G401 (cell line): ENCODE results near the gene SMIM29. TPM values are rescaled to one million over a fixed set of nuclear protein-coding genes. Genes with fewer than 3 reads are reported as not detected.

Source experiments
- DNase-seq: peaks from one replicate; pipeline ENCODE4 v3.0.0-alpha.2; 2015; ENCODE audit warnings: low spot score
- in situ Hi-C: cut with HindIII; loops from 2 replicates; pipeline ENCODE4 v1.10.0; 2016; ENCODE audit warnings: low sequenced_read_pairs, mixed read lengths
- total RNA-seq: library from RNA; depleted of rRNA; stranded (reverse); fragments of >200 nt; shearing (Covaris generic); gene quantifications from 2 replicates; pipeline ENCODE4 v1.2.3, GENCODE V29; 2014

Gene SMIM29
- total RNA-seq, 1 experiment from 2014 or later, result 17.2 TPM

GRCh38 chr6:34242252-34243130 lies 6.3 kb downstream of the SMIM29 start:
- no peak for DNase-seq
- in situ Hi-C loops, result no loop called here

DNA sequence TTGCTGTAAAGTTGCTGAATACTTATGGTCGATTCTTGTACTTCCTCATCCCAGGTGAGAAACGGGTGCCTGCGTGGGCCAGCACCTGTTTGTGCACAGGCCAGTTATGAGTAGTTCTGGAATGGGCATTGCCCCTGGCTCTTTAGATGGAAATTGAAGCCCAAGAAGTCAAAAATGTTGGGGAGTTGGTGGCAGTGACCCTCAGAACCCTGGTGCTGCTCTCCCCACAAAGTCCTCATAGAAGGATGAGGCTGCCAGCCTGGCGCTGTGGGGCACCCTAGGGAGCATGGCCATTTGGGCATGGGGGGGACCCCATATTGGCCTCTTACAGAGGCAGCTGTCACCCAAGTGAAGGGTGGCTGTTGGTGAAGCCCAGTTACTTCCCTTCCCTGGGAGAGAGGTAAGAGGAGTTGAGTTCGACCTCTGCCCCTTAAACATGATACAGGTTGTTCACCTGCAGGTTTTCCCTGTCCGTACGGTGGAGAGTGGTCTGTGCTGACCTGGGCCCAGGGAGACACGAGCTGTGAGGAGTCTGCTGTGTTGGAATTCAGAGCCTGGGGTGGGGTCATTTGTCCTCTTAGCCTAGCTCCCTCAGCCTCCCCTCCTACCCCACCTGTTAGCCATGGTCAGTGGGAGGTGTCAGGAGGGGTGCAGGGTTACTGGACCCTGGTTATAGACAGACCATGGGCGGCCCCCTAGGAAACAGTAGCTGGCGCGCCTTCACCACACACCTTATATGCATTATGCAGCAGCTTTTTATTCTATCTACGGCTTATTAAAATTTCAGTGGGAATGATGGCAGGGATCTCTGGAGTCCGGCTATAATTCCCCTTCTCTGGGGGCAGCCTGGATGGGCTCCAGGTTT lies 7.2 kb downstream of the SMIM29 start:
- in situ Hi-C loops, result no loop called here

GRCh38 chr6:34240329-34241248 lies 8.2 kb downstream of the SMIM29 start:
- in situ Hi-C loops, result no loop called here
- DNase-seq, result no peak

More for the DNA sequence above, 7.2 kb downstream of the SMIM29 start:
- no peak for DNase-seq

DNA sequence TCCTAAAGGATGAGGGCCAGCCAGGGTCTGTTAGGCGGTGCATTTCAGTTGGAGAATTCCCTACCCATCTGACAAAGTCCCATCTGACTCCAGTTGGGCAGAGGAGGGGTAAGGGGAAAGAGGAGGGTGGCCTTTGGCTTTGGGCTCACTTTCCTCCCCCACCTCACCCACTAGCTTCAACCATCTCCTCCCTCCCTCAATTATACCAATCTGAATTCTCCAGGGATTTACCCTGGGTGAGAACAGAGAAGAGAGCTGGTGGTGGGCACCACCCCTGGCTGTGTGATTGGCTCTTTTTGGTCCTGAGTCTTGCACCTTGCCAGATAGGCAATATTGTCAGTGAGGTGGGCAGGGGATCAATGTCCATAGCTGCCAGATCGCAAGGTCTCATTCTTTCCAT lies 8.9 kb downstream of the SMIM29 start:
- in situ Hi-C loops, result no loop called here
- no peak for DNase-seq

DNA sequence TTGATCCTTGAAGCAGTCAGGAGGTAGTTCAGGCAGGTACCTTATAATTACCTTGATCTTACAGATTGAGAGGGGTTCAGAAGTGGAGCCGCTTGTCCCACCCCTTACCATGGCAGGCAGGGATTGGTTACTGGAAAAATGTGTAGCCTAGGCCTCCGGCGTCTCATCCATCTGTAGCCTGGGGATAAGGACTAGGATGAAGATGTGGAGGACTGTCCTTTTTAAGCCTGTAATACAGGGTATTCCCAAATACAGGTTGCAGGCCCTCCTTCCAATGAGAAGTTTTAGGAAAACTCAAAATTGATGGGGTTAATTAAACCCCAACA lies 9.3 kb downstream of the SMIM29 start:
- in situ Hi-C loops, result no loop called here
- DNase-seq, result no peak

- in situ Hi-C loops, result no loop called here
- no peak for DNase-seq
Observed at GRCh38 chr6:34238585-34239499, 10.0 kb downstream of the SMIM29 start.

DNA sequence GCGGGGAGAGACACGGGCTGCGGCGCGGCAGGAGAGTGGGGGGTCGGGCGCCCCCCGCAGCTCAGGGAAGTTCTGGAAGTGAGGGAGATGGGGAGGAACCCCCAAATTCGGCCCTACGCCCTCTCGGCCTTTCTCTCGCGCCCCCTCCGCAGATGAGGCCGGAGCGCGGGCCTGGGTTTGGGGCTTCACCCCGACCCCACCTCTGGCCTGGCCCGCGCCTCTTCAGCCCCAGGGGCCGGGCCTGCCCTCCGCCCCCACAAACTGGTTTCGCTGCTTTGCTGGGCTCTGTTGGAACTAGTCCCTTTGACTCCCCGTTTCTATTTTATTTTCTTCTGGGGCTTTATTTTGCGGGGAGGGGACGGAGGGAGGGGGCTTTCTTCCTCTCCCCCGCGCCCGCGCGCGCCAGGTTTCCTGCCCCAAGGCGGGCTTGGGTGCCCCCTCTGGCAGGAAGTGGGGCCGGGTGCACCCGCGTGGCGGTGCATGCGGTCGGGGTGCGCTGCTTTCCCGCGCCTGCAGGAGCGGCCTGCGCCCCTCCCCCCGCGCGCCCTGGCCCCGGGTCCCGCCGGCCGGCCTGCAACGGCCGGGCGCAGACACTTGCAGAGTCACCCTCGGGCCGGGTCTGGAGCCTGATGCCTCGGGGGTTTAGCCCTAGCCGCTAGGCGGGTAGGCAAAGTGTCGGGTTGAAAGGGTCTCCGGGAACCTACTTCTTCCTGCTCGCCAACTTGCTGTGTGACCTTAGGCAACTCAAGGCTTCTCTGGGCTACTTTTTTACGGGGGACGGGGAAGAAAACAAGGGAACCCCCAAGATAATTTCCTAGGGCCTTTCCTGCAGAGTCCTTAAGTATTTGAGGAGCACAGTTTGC lies 10.9 kb downstream of the SMIM29 start:
- in situ Hi-C loops, result no loop called here
- no peak for DNase-seq

DNA sequence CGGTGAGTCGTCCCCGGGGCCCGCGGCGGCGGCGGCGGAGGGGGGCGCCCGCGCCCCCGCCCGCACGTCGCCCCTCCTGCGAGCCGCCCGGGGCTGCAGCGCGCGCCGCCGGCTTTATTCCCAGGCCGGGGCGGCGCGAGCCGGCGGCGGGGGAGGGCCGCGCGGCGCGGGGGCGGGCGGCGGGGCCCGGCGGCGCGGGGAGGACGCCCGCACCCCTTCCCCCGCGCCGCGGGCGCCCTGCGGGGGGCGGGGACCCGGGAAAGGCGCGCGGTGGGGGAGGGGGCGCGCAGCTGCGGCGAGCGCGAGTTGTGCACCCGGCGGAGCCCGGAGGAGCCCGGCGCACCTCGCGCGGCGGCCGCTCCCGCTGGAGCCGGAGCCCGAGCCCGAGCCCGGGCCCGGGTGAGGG lies 11.5 kb downstream of the SMIM29 start:
- in situ Hi-C loops, result no loop called here
- no peak for DNase-seq

- in situ Hi-C loops, result no loop called here
Observed at GRCh38 chr6:34236443-34237315, 12.1 kb downstream of the SMIM29 start, which contains the start of gene HMGA1. TSS of gene HMGA1 (plus strand) at chr6:34236873. CDS start at chr6:34240781, 3,908 bp downstream.

DNA sequence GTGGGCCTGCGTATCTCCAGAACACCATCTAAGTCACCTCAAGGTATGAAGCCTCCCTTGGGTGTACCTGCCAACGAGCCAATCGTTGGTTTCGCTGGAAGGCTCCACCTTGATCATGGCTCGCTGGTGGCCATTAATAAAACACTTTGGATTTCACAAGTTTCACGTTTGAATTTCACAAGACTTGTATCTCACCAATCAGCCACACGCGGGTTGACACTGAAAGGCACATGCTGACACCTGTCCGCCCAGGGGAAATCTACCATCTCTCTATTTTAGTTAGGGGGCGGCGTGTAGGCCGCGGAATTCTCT lies 12.7 kb downstream of the SMIM29 start:
- no peak for DNase-seq

More at GRCh38 chr6:34236443-34237315, 12.1 kb downstream of the SMIM29 start, which contains the start of gene HMGA1:
- peak; percentile 89 for DNase-seq

GRCh38 chr6:34235307-34236130 lies 13.3 kb downstream of the SMIM29 start:
- in situ Hi-C loops, result no loop called here
- peak; percentile 45 for DNase-seq

More for the DNA sequence above, 12.7 kb downstream of the SMIM29 start:
- in situ Hi-C loops, result no loop called here

GRCh38 chr6:34234667-34235306 lies 14.0 kb downstream of the SMIM29 start:
- no peak for DNase-seq
- in situ Hi-C loops, result no loop called here

DNA sequence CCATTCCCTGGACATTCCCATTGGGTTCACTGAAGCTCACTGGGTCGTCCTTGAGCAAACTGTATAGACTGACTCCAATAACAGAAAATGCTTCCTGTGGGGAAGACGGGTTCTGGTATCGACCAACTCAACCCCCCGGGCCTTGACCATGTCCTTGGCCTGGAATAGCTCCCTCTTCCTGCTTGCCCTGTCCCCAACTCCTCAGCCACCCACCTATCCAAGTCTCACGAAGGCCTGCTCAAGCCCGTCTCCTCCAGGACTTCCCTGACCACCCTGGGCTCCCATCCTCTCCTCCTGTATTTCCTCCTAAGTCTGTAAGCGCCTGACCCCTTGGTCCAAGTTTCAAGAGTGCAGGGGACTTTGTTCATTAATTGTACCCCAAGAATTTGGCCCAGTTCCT lies 14.9 kb downstream of the SMIM29 start:
- in situ Hi-C loops, result no loop called here
- DNase-seq, result no peak

GRCh38 chr6:34232901-34233300 lies 15.9 kb downstream of the SMIM29 start:
- in situ Hi-C loops, result no loop called here
- DNase-seq, result peak; percentile 58
